Islet precursor cell (in vitro differentiated cells): ENCODE measurements around the gene C7.
"Not testable (repeated sequence)": the region's sequence is repeated elsewhere in the genome, so short reads cannot be mapped to it uniquely, and the experiment has no call there.

Source experiments
- DNase-seq: peaks from one replicate; pipeline ENCODE4 v3.0.0-alpha.2; 2018

C7 gene

GRCh38 chr5:40995801-40996586 lies 86.7 kb downstream of the C7 start:
- no peak for DNase-seq

GRCh38 chr5:40999142-40999541 lies 89.8 kb downstream of the C7 start:
- DNase-seq: no peak

GRCh38 chr5:40999966-41000365 lies 90.7 kb downstream of the C7 start:
- DNase-seq: no peak

GRCh38 chr5:41003670-41004376 lies 94.5 kb downstream of the C7 start:
- no peak for DNase-seq

GRCh38 chr5:41004931-41005330 lies 95.6 kb downstream of the C7 start:
- no peak for DNase-seq

- DNase-seq: peak; percentile 59
Observed at GRCh38 chr5:41009232-41009631, 99.9 kb downstream of the C7 start.

GRCh38 chr5:41010572-41010971 lies 101.3 kb downstream of the C7 start:
- DNase-seq: no peak

- no peak for DNase-seq
Observed at GRCh38 chr5:41012318-41012717, 103.0 kb downstream of the C7 start.

GRCh38 chr5:41022600-41022999 lies 113.3 kb downstream of the C7 start:
- DNase-seq: not testable (repeated sequence)
